DMS53 treated with DMSO at 0.1 percent for 48 hours (cell line): Measurements from ENCODE around the gene SFXN4.
A peak's percentile ranks its signal among the peaks of the same experiment; 100 is the strongest.

Experiments
- DNase-seq: peaks from one replicate; lab custom pipeline; 2025; ENCODE audit not compliant: unreplicated experiment; lab: John Stamatoyannopoulos, UW

Gene SFXN4, protein sequence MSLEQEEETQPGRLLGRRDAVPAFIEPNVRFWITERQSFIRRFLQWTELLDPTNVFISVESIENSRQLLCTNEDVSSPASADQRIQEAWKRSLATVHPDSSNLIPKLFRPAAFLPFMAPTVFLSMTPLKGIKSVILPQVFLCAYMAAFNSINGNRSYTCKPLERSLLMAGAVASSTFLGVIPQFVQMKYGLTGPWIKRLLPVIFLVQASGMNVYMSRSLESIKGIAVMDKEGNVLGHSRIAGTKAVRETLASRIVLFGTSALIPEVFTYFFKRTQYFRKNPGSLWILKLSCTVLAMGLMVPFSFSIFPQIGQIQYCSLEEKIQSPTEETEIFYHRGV

GRCh38 chr10:119165171-119166117 lies at the start of gene SFXN4:
SFXN4 (minus strand) TSS chr10:119165714; CDS start chr10:119165647, 67 bp downstream.
- peak; percentile 61 for DNase-seq

GRCh38 chr10:119211625-119212441 lies 46.3 kb upstream of the SFXN4 start:
- DNase-seq, result no peak

DNA sequence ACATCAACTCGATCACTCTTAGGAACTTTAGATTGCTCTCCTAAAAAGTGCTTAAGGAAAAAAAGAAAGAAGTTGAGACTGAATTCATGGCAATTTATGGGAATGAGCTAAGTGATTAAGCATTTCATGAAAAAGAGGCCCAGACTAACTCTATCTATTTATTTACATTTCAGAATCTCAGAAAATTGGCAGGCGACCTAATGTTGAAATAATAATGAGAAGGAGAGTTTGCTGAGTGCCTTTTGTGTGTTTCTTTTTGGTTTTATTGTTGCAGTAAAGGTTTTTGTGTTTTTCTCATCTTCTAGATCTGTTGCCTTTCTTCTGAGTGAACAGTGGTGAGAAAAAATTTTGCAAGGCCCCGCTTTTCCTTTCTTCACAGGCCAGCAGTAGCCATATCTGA lies 45.7 kb upstream of the SFXN4 start:
- no peak for DNase-seq

- no peak for DNase-seq
Observed at GRCh38 chr10:119210633-119211032, 45.1 kb upstream of the SFXN4 start.

DNA sequence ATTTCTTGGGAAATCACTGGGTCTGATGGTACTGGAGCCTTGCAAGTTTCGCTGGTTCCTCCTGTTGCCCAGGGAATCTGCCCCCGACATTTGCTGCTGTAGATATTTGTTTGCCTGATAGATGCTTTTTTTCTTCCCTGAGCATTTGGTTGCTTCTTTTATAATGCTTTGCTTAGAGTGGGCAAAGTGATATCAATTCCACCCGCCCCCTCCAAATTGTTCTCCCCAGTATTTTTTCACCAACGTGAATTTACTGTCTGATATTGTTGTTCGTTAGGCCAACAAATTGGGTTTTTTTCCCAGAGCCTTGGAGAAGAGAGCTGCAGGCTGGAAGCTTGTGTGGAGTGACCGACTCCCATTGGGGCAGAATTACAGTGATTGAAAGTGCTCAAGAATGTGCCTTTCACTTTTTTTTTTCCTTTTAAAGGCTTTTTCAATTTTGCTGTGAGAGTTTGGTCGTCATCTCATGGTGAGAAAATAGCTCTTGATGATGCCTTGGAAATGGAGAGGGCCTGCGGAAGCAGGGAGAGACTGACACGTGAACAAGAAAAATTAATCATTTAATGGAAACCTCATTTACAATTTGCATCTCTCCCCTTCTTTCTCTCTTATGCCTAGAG lies 44.3 kb upstream of the SFXN4 start:
- no peak for DNase-seq

DNA sequence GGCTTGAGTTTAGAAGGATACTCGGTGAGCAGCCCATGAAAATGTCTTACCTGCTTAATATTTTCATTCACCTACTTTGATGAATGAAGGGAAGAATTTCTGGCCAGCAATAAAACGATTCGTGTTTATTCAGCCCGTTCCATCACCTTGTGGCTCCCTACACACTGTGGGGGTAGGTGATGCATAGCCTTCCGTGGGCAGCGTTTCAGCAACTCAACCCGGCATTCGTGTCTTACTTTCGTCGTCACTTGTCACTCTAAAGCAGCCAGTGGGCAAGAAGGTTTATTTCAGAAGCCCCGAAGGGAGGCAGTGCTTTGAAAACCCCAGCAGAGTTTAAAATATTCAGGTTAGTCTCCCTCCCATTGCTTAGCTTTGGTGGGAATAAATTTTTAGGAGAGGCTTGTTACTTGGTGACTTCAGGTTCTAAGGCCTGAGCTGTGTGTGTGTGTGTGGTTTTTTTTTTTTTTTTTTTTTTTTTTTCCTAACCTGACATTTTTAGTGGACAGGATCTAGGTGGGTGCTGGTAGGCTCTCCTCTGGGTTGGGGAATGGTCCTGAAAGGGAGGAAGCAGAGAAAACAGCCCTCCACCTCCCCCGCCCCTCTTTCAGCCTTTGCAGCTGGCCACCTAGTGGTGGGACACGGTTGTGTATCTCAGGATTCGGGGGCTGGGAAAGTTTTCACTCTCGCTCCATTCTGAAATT lies 43.7 kb upstream of the SFXN4 start:
- DNase-seq, result no peak

- no peak for DNase-seq
Observed at GRCh38 chr10:119208553-119208940, 43.0 kb upstream of the SFXN4 start.

GRCh38 chr10:119207713-119208552 lies 42.4 kb upstream of the SFXN4 start:
- peak; percentile 54 for DNase-seq

DNA sequence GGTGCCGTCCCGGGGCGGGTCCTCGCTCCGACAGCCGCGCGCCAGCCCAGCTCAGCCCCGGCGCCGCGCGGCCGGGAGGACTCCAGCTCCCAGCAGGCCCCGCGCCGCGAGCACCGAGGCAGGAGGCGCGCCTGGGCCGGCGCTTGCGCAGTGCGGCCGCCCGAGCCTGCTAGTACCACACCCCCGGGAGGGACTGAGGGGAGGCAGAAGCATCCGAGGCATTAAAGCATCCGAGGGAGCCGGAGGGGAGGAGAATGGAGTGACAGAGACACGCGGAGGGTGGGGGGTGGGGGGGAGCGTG lies 41.8 kb upstream of the SFXN4 start, which contains the start of gene GRK5:
Gene GRK5, plus strand, starts transcription at position 206 of the 301 bp plus-strand sequence. CDS start 347 bp downstream, outside the sequence.
- DNase-seq, result peak; percentile 69

DNA sequence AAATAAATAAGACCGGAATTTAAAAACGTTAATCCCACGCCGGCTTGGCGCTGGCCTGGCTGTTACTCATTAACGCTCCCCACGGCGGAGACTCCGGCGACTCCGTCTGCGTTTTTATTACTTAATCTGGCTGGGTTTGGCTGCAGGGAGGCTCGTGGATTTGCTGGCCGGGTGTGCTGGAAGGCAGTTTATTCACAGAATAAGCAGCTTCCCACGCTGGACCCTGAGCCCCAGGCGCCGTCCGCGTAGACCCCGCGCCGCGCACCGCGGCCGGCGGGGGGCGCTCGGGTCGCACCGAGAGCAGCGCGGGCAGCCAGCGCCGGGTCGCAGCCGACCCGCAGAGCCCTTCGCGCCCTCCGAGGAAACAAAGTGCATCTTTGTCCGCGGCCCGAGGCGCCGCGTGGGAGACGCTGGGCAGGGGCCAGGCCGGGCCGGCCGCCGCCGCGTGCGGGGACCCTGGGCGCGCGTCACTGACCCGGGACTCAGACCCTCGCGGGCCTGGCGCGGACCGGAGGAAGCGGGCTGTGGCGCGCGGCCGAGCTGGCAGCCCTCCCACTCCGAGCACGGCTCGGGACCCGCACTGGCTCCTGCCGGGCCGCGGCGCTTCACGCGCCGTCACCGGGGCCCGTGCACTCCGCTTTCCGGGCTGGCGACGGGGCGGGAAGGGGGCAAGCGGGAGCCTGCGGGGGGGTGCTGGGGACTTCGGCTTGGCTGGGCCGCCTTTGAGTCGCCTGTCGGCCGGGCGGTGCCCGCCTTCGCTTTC lies 41.3 kb upstream of the SFXN4 start:
- peak; percentile 39 for DNase-seq

- peak; percentile 33 for DNase-seq
Observed at GRCh38 chr10:119205894-119206602, 40.5 kb upstream of the SFXN4 start.

GRCh38 chr10:119203006-119203405 lies 37.5 kb upstream of the SFXN4 start:
- no peak for DNase-seq

GRCh38 chr10:119201233-119201632 lies 35.7 kb upstream of the SFXN4 start:
- no peak for DNase-seq

GRCh38 chr10:119199231-119199992 lies 33.9 kb upstream of the SFXN4 start:
- DNase-seq, result peak; percentile 76

DNA sequence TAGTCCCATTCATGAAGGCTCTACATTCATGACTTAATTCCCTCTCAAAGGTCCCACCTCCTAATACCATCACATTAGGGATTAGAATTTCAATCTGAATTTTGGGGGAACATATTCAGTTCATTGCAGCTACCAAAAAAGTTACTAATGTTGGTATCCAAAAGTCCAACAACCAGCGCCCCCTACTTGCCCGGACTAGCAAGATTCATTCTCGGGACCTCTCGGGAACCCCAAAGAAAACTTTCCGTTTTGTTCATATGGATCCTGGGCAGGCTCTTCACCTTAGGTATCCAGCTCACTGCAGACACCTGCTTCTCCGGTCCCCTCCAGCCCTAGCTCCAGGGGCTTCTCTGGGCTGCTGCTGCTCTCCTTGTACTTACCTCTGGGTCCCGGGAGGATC lies 32.9 kb upstream of the SFXN4 start:
- DNase-seq, result no peak

- no peak for DNase-seq
Observed at GRCh38 chr10:119197921-119198320, 32.4 kb upstream of the SFXN4 start.

DNA sequence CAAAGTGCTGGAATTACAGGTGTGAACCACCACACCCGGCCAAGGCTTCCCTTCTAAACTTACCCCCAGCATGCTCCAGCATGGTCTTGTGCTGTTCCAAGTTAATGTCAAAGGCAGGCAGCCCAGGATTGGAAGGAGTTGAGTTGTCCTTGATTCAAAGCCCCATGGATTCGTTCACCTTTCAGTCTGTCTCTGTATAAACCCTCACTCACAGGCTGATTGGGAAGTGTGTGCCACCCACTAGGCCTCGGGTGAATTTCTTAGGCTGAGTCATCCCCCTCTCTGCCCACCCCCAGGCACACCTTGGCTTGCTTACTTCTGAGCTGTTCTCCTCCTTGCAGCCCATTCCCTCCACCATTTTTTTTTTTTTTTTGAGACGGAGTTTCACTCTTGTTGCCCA lies 26.4 kb upstream of the SFXN4 start:
- no peak for DNase-seq
